Measurements from ENCODE around the gene AFG1L.
"Not testable (repeated sequence)": the region's sequence is repeated elsewhere in the genome, so short reads cannot be mapped to it uniquely, and the experiment has no call there.

GRCh38 chr6:108389190-108389589, 94.3 kb downstream of the AFG1L start:
- not testable (repeated sequence) for TF ChIP-seq FOXK2 (IDR thresholded peaks at IDR 0.05); ZNF384 (IDR thresholded peaks at IDR 0.05); CTBP1 (IDR thresholded peaks at IDR 0.05; ENCODE audit: borderline replicate concordance); FOXA1 (IDR thresholded peaks at IDR 0.05); SUZ12 (IDR thresholded peaks at IDR 0.05)

Measured in HEK293T (cell line).